B cell (primary cell): Measurements from ENCODE around the gene ZDHHC14. TPM values are rescaled to one million over a fixed set of nuclear protein-coding genes. Genes with fewer than 3 reads are reported as not detected.

Experiments
- ATAC-seq: fragments of 200-7000 bp; cut with Tn5 transposase; one replicate; pipeline ENCODE4 v1.10.0; 2021; ENCODE audit warnings: low read depth, mild to moderate bottlenecking, moderate number of reproducible peaks, moderate library complexity
- CTCF ChIA-PET: fragments of 350-600 bp; sonication (Branson Sonifier 250); formaldehyde crosslinking; loops from one replicate; lab custom pipeline; 2021; ENCODE audit warnings: antibody characterized with exemption, inconsistent platforms; lab: Charles Lee
- POLR2A ChIA-PET: fragments of 350-600 bp; sonication (Branson Sonifier 250); formaldehyde crosslinking; loops from one replicate; lab custom pipeline; 2021; ENCODE audit warnings: antibody characterized with exemption; lab: Charles Lee
- DNase-seq: peaks from one replicate; pipeline ENCODE4 v3.0.0; 2013
- H2AFZ ChIP-seq: 2 replicates; pipeline ENCODE4 v1.6.1; 2012; ENCODE audit warnings: mild to moderate bottlenecking, low read depth, low read length; ENCODE audit not compliant: insufficient read depth, poor library complexity, severe bottlenecking
- H3K27ac ChIP-seq, 2 donors: 1 replicate in 1 of 2; 2 replicates in 1 of 2; pipeline ENCODE4 v1.5.1; 2012 to 2013; ENCODE audit warnings: low read length in 2 of 2, mild to moderate bottlenecking in 2 of 2, moderate library complexity in 1 of 2
- H3K27me3 ChIP-seq, 4 experiments: fragments of 200-600 bp in 1 of 4; sonication (generic) in 1 of 4; replicated peaks in 1 of 4; 1 replicate in 2 of 4; 2 replicates in 2 of 4; pipeline versions ENCODE4 v1.6.1 to v1.7.0; 2013 to 2016; ENCODE audit warnings: low read length in 3 of 4, mild to moderate bottlenecking in 2 of 4, mixed read lengths in 1 of 4, moderate library complexity in 1 of 4; ENCODE audit not compliant: insufficient read depth in 4 of 4, control insufficient read depth in 3 of 4; ENCODE audit errors: control extremely low read depth in 1 of 4
- H3K36me3 ChIP-seq, 2 experiments: replicated peaks in 1 of 2; 1 replicate in 1 of 2; 2 replicates in 1 of 2; pipeline versions ENCODE4 v1.6.1 to v1.7.1; 2013; ENCODE audit warnings: low read length in 1 of 2; ENCODE audit not compliant: insufficient read depth in 2 of 2, control insufficient read depth in 1 of 2; ENCODE audit errors: control extremely low read depth in 1 of 2, extremely low read depth in 1 of 2
- H3K4me1 ChIP-seq, 2 donors: fragments of 200-600 bp in 1 of 2; sonication (generic) in 1 of 2; 1 replicate in 1 of 2; 2 replicates in 1 of 2; pipeline versions ENCODE4 v1.5.1 to v1.6.1; 2013 to 2017; ENCODE audit warnings: low read length in 2 of 2; ENCODE audit not compliant: control insufficient read depth in 2 of 2, insufficient read depth in 2 of 2
- H3K4me2 ChIP-seq: replicated peaks from 2 replicates; pipeline ENCODE3; 2012; ENCODE audit warnings: mild to moderate bottlenecking, low read depth, low read length; ENCODE audit not compliant: poor library complexity, severe bottlenecking
- H3K4me3 ChIP-seq, 5 experiments: fragments of 200-600 bp in 1 of 5; sonication (generic) in 1 of 5; 1 replicate in 3 of 5; 2 replicates in 2 of 5; pipeline versions ENCODE4 v1.5.1 to v1.7.0; 2011 to 2016; ENCODE audit warnings: low read length in 4 of 5, mild to moderate bottlenecking in 4 of 5, low read depth in 2 of 5, control low read depth in 1 of 5, moderate library complexity in 1 of 5; ENCODE audit not compliant: insufficient read depth in 1 of 5; ENCODE audit errors: control extremely low read depth in 1 of 5, extremely low read depth in 1 of 5
- H3K79me2 ChIP-seq: fragments of 200-600 bp; sonication (generic); one replicate; pipeline ENCODE4 v1.6.0; 2016; ENCODE audit warnings: low read length; ENCODE audit not compliant: control insufficient read depth, insufficient read depth
- H3K9ac ChIP-seq: fragments of 200-600 bp; sonication (generic); 2 replicates; pipeline ENCODE4 v1.6.1; 2017; ENCODE audit warnings: mild to moderate bottlenecking, low read length, moderate library complexity
- H3K9me3 ChIP-seq, 3 donors: one replicate each; pipeline versions ENCODE4 v1.6.1 to v1.7.1; 2013; ENCODE audit warnings: low read length in 2 of 3; ENCODE audit not compliant: control insufficient read depth in 2 of 3, insufficient read depth in 1 of 3; ENCODE audit errors: control extremely low read depth in 1 of 3
- H4K20me1 ChIP-seq: 2 replicates; pipeline ENCODE4 v1.6.0; 2012; ENCODE audit warnings: mild to moderate bottlenecking, low read length; ENCODE audit not compliant: insufficient read depth, control insufficient read depth, poor library complexity, severe bottlenecking
- H3K27ac Mint-ChIP-seq: one replicate; pipeline ENCODE4 v1.8.0; 2021; ENCODE audit warnings: mixed read lengths
- H3K27me3 Mint-ChIP-seq: one replicate; pipeline ENCODE4 v1.8.0; 2021; ENCODE audit warnings: mixed read lengths
- H3K4me1 Mint-ChIP-seq: one replicate; pipeline ENCODE4 v1.8.0; 2021; ENCODE audit warnings: mixed read lengths
- H3K4me3 Mint-ChIP-seq: one replicate; pipeline ENCODE4 v1.8.0; 2021; ENCODE audit warnings: mixed read lengths
- H3K9me3 Mint-ChIP-seq: one replicate; pipeline ENCODE4 v1.8.0; 2022; ENCODE audit warnings: mixed read lengths; ENCODE audit not compliant: insufficient read depth
- CTCF ChIP-seq: fragments of 200-600 bp; IDR thresholded peaks from one replicate; pipeline ENCODE4 v1.8.0; 2022; ENCODE audit warnings: antibody characterized with exemption, mild to moderate bottlenecking
- EZH2 ChIP-seq: IDR thresholded peaks from 2 replicates; pipeline ENCODE4 v1.6.1; 2012; ENCODE audit warnings: borderline replicate concordance, low read depth, mild to moderate bottlenecking, moderate library complexity, low read length; ENCODE audit not compliant: insufficient read depth, poor library complexity, severe bottlenecking
- WGBS: methylation state at CpG from one replicate; pipeline ENCODE4 v1.1.5; 2013; ENCODE audit warnings: missing lambda C conversion rate; ENCODE audit not compliant: insufficient coverage; 5-methylcytosine and 5-hydroxymethylcytosine counted together
- intact Hi-C: fragments of 100-400 bp; cut with micrococcal nuclease; formaldehyde crosslinking; loops from one replicate; pipeline ENCODE4 v1.10.0; 2022
- polyA plus RNA-seq: library from polyadenylated mRNA; depleted of rRNA; stranded (reverse); fragments of >200 nt; gene quantifications from 2 replicates; pipeline ENCODE4 v1.2.3, GENCODE V29; 2012
- total RNA-seq, 2 donors: library from RNA; stranded (reverse); fragments of 120-200 nt in 1 of 2; gene quantifications; 1 replicate in 1 of 2; 2 replicates in 1 of 2; pipeline versions ENCODE4 v1.2.3 to v1.2.4, GENCODE V29; 2013 to 2022

ZDHHC14 gene
- total and polyA plus RNA-seq, 2 donors (not counting 1 experiment from before 2014, with no cell fraction given), result 8.8 to 50.4 TPM

- intact Hi-C loops, result loop anchor here (5.0 kb wide), 1 partner anchor 42 kb away; the partner anchor contains the start of gene TMEM242
- peaks cover 2% of the 10 kb centered on the region for H3K9me3 Mint-ChIP-seq
- Histone ChIP-seq H3K36me3 (no peaks in the 10 kb centered on the region), H3K4me3 (no peak overlapping the region), H3K27ac (no peak overlapping the region), H3K4me1 (peaks cover 15 to 16% of the 10 kb centered on the region in 2 donors), H4K20me1 (no peaks in the 10 kb centered on the region), H3K9ac (no peak overlapping the region), H3K9me3 (peaks cover 0 to 15% (median 2%) of the 10 kb centered on the region in 3 donors), H3K27me3 (peaks cover 2 to 47% (median 44%) of the 10 kb centered on the region in 4 experiments), H3K4me2 (no peak overlapping the region), H3K79me2 (no peaks in the 10 kb centered on the region), H2AFZ (no peak overlapping the region)
- CTCF ChIA-PET, result no interaction called here
- ATAC-seq (no peak), DNase-seq (no peak)
- WGBS, result no CpG with 5 or more reads among the region's 1 CpG
- no peak overlapping the region for H3K4me3 Mint-ChIP-seq
- POLR2A ChIA-PET, result interaction anchor here (0.7 kb wide), 1 partner anchor 205 kb away, joined by 9 read pairs; no protein-coding TSS in a partner anchor
- peaks cover 44% of the 10 kb centered on the region for H3K27me3 Mint-ChIP-seq
- peaks cover 14% of the 10 kb centered on the region for H3K4me1 Mint-ChIP-seq
- TF ChIP-seq EZH2, result no peak
- no peak for TF ChIP-seq CTCF
- H3K27ac Mint-ChIP-seq, result no peak overlapping the region
Observed at GRCh38 chr6:157364705-157365104, 16.3 kb upstream of the ZDHHC14 start.

- Mint-ChIP-seq H3K27me3 (peaks cover 45% of the 10 kb centered on the region), H3K27ac (no peak overlapping the region), H3K9me3 (peaks cover 2% of the 10 kb centered on the region), H3K4me1 (peaks cover 18% of the 10 kb centered on the region), H3K4me3 (no peak overlapping the region)
- no peaks in the 10 kb centered on the region for H3K36me3 ChIP-seq
- no peak overlapping the region for H3K4me3 ChIP-seq
- DNase-seq (no peak), ATAC-seq (no peak)
- POLR2A ChIA-PET, result interaction anchor here (0.6 kb wide), 1 partner anchor 13 kb away, joined by 3 read pairs; no protein-coding TSS in a partner anchor
- peaks cover 0 to 15% (median 2%) of the 10 kb centered on the region in 3 donors for H3K9me3 ChIP-seq
- no peak for TF ChIP-seq EZH2
- TF ChIP-seq CTCF, result no peak
- 92% methylated on average over 9 of the region's 11 CpGs for WGBS
- H3K27ac ChIP-seq, result no peak overlapping the region
- peaks cover 22 to 23% of the 10 kb centered on the region in 2 donors for H3K4me1 ChIP-seq
- H3K79me2 ChIP-seq, result no peaks in the 10 kb centered on the region
- no peak overlapping the region for H2AFZ ChIP-seq
- CTCF ChIA-PET, result no interaction called here
- H3K4me2 ChIP-seq, result no peak overlapping the region
- peaks cover 2 to 42% (median 40%) of the 10 kb centered on the region in 4 experiments for H3K27me3 ChIP-seq
- no peak overlapping the region for H3K9ac ChIP-seq
- intact Hi-C loops, result loop anchor here (5.0 kb wide), 1 partner anchor 44 kb away; the partner anchor contains the start of gene TMEM242
- H4K20me1 ChIP-seq, result no peaks in the 10 kb centered on the region
Observed at GRCh38 chr6:157366648-157367047, 14.3 kb upstream of the ZDHHC14 start.
